ENCODE results near the gene ZNF385A.

ZNF385A gene

GRCh38 chr12:54364413-54364812 is 20.1 kb downstream of the ZNF385A start, which contains the start of gene GPR84:
Gene GPR84, minus strand, starts transcription at chr12:54364486. Its CDS starts 635 bp downstream, at chr12:54363851.
- no peaks in the 10 kb centered on the region for H3K9me3 Mint-ChIP-seq
- no peak within 1 kb of the TSS for H3K4me3 Mint-ChIP-seq
- no peak for DNase-seq
- no peaks in the 10 kb centered on the region for H3K36me3 Mint-ChIP-seq (ENCODE audit: low read depth)
- peaks cover 32% of the 10 kb centered on the region for H3K4me1 Mint-ChIP-seq
- no peak for TF ChIP-seq CTCF (IDR thresholded peaks at IDR 0.05)
- H3K27ac Mint-ChIP-seq = no peak within 1 kb of the TSS
- peaks cover 15% of the 10 kb centered on the region for H3K27me3 Mint-ChIP-seq (ENCODE audit: low read depth, poor library complexity)

- H3K9me3 Mint-ChIP-seq = no peaks in the 10 kb centered on the region
- H3K27me3 Mint-ChIP-seq (ENCODE audit: low read depth, poor library complexity) = peaks cover 15% of the 10 kb centered on the region
- H3K36me3 Mint-ChIP-seq (ENCODE audit: low read depth) = no peaks in the 10 kb centered on the region
- no peak overlapping the region for H3K27ac Mint-ChIP-seq
- no peak for TF ChIP-seq CTCF (IDR thresholded peaks at IDR 0.05)
- no peak for DNase-seq
- H3K4me1 Mint-ChIP-seq = peaks cover 24% of the 10 kb centered on the region
- H3K4me3 Mint-ChIP-seq = no peak overlapping the region
These were observed 20.9 kb downstream of the ZNF385A start for GRCh38 chr12:54363618-54364017.

GRCh38 chr12:54363047-54363446 is 21.5 kb downstream of the ZNF385A start:
- H3K27me3 Mint-ChIP-seq (ENCODE audit: low read depth, poor library complexity) = peaks cover 12% of the 10 kb centered on the region
- no peak overlapping the region for H3K4me3 Mint-ChIP-seq
- no peaks in the 10 kb centered on the region for H3K36me3 Mint-ChIP-seq (ENCODE audit: low read depth)
- no peak overlapping the region for H3K27ac Mint-ChIP-seq
- no peak for TF ChIP-seq CTCF (IDR thresholded peaks at IDR 0.05)
- no peaks in the 10 kb centered on the region for H3K9me3 Mint-ChIP-seq
- no peak for DNase-seq
- H3K4me1 Mint-ChIP-seq = peaks cover 18% of the 10 kb centered on the region

GRCh38 chr12:54360717-54361456 is 23.6 kb downstream of the ZNF385A start:
- peak overlapping the region; percentile 92 for H3K27ac Mint-ChIP-seq
- H3K4me3 Mint-ChIP-seq = peak overlapping the region; percentile 68
- no peaks in the 10 kb centered on the region for H3K36me3 Mint-ChIP-seq (ENCODE audit: low read depth)
- TF ChIP-seq CTCF (IDR thresholded peaks at IDR 0.05) = peak; percentile 87
- peaks cover 8% of the 10 kb centered on the region for H3K27me3 Mint-ChIP-seq (ENCODE audit: low read depth, poor library complexity)
- DNase-seq = peak; percentile 86
- peaks cover 5% of the 10 kb centered on the region for H3K4me1 Mint-ChIP-seq
- H3K9me3 Mint-ChIP-seq = no peaks in the 10 kb centered on the region

GRCh38 chr12:54359762-54360351 is 24.7 kb downstream of the ZNF385A start:
- Mint-ChIP-seq H3K4me1 (peaks cover 5% of the 10 kb centered on the region), H3K27ac (peak overlapping the region; percentile 92), H3K27me3 (ENCODE audit: low read depth, poor library complexity) (peaks cover 8% of the 10 kb centered on the region), H3K9me3 (no peaks in the 10 kb centered on the region), H3K4me3 (peak overlapping the region; percentile 9), H3K36me3 (ENCODE audit: low read depth) (no peaks in the 10 kb centered on the region)
- TF ChIP-seq CTCF (IDR thresholded peaks at IDR 0.05) = no peak
- DNase-seq = no peak
